Psoas muscle (tissue), 8 donors: ENCODE results near the gene NAXD. TPM values are rescaled to one million over a fixed set of nuclear protein-coding genes. Genes with fewer than 3 reads are reported as not detected.

ENCODE experiments used
- ATAC-seq, 4 donors: fragments of 200-7000 bp; cut with Tn5 transposase; one replicate each; pipeline ENCODE4 v1.9.1; 2020; ENCODE audit warnings: moderate library complexity in 3 of 4, mild to moderate bottlenecking in 2 of 4
- DNase-seq, 2 donors: peaks; one replicate each; pipeline ENCODE4 v3.0.0-alpha.2; 2020
- H3K27ac ChIP-seq: fragments of 200-600 bp; one replicate; pipeline ENCODE4 v1.8.0; 2022
- H3K27me3 ChIP-seq, 3 donors: fragments of 200-600 bp in 1 of 3; one replicate each; pipeline versions ENCODE4 v1.6.1 to v1.8.0; 2013 to 2022; ENCODE audit warnings: low read length in 2 of 3, mild to moderate bottlenecking in 2 of 3, moderate library complexity in 1 of 3; ENCODE audit not compliant: insufficient read depth in 3 of 3
- H3K36me3 ChIP-seq, 2 donors: fragments of 200-600 bp in 1 of 2; one replicate each; pipeline versions ENCODE4 v1.6.1 to v1.8.0; 2013 to 2022; ENCODE audit warnings: low read depth in 1 of 2, mild to moderate bottlenecking in 1 of 2, moderate library complexity in 1 of 2; ENCODE audit not compliant: insufficient read depth in 1 of 2
- H3K4me1 ChIP-seq: fragments of 200-600 bp; one replicate; pipeline ENCODE4 v1.8.0; 2022
- H3K4me3 ChIP-seq: fragments of 200-600 bp; one replicate; pipeline ENCODE4 v1.8.0; 2022; ENCODE audit warnings: mild to moderate bottlenecking
- H3K9me3 ChIP-seq: fragments of 200-600 bp; one replicate; pipeline ENCODE4 v1.8.0; 2022
- WGBS, 3 donors: extraction: QIAGEN DNeasy Blood & Tissue Kit; methylation state at CpG; one replicate each; pipeline versions ENCODE4 v1.1.6 to v1.1.7; 2013; 5-methylcytosine and 5-hydroxymethylcytosine counted together
- intact Hi-C, 2 donors: fragments of 100-400 bp; cut with DNase I; formaldehyde crosslinking; loops; one replicate each; pipeline versions ENCODE4 v1.11.0 to v1.14.2; 2022
- polyA plus RNA-seq, 3 donors: library from polyadenylated mRNA; stranded (reverse); fragments of 200-250 nt; gene quantifications; one replicate each; pipeline ENCODE4 v1.2.3, GENCODE V29; 2013
- total RNA-seq, 4 donors: library from RNA; stranded (reverse); fragmentation: NEBNext Ultra II Directional in 2 of 4; extraction: Animal tissue kit (Norgen Biotek cat#: 25700) in 2 of 4; gene quantifications; one replicate each; pipeline versions ENCODE4 v1.2.1 to v1.2.4, GENCODE V29; 2021 to 2023
- TF ChIP-seq, protein P1 (sequence below): fragments of 200-600 bp; IDR thresholded peaks from one replicate; pipeline ENCODE4 v1.8.0; 2022; ENCODE audit warnings: antibody characterized with exemption
- donor health status: healthy with polysubstance abuse.
- donor health status: DM: no; HTN: no; CAD: no; lungs with moderate emphysema.
- donor health status: Bipolar disorder and iron deficiency.
- donor health status: healthy.
- donor health status: DM: yes; HTN: yes; CAD: no.
- donor health status: DM: no; HTN: no; CAD: no.
- donor health status: DM: no; HTN: no; CAD: no.
- donor health status: DM: yes; HTN: yes; CAD: no.

Gene NAXD
- total and polyA plus RNA-seq, 7 donors, result 26.0 to 59.2 (median 29.6) TPM

DNA sequence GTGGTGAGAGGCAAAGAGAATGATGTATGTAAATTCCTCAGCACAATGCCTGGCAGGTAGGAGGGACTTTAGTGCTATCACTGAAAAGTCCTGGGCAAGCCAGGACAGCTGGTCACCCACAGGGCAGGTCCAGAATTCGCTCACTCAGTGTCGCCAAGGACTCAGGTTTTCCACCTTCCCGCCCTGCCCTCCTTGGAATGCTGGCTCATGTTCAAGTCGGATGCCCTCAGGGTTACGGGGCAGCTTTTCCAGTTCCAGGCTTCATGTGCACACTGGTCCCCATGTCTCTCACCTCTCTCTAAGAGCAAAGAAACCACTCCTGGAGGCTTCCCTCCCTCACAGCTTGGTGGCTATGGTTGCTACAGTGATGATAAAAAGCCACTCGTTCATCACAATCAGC is 24.8 kb upstream of the NAXD start:
- TF ChIP-seq, protein P1, sequence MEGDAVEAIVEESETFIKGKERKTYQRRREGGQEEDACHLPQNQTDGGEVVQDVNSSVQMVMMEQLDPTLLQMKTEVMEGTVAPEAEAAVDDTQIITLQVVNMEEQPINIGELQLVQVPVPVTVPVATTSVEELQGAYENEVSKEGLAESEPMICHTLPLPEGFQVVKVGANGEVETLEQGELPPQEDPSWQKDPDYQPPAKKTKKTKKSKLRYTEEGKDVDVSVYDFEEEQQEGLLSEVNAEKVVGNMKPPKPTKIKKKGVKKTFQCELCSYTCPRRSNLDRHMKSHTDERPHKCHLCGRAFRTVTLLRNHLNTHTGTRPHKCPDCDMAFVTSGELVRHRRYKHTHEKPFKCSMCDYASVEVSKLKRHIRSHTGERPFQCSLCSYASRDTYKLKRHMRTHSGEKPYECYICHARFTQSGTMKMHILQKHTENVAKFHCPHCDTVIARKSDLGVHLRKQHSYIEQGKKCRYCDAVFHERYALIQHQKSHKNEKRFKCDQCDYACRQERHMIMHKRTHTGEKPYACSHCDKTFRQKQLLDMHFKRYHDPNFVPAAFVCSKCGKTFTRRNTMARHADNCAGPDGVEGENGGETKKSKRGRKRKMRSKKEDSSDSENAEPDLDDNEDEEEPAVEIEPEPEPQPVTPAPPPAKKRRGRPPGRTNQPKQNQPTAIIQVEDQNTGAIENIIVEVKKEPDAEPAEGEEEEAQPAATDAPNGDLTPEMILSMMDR, result no peak
- Histone ChIP-seq H3K4me1 (peaks cover 4% of the 10 kb centered on the region), H3K36me3 (no peaks in the 10 kb centered on the region), H3K27me3 (no peaks in the 10 kb centered on the region), H3K27ac (no peak overlapping the region), H3K4me3 (no peak overlapping the region), H3K9me3 (no peaks in the 10 kb centered on the region)
- intact Hi-C loops, result loop anchor here (5.0 to 10.0 kb wide), 2 partner anchors 227 to 454 kb away; no protein-coding TSS in a partner anchor
- WGBS, 3 donors, result 65 to 85% (median 65%) methylated on average over 6 of the region's 6 CpGs
- ATAC-seq, result no peak
- no peak for DNase-seq

DNA sequence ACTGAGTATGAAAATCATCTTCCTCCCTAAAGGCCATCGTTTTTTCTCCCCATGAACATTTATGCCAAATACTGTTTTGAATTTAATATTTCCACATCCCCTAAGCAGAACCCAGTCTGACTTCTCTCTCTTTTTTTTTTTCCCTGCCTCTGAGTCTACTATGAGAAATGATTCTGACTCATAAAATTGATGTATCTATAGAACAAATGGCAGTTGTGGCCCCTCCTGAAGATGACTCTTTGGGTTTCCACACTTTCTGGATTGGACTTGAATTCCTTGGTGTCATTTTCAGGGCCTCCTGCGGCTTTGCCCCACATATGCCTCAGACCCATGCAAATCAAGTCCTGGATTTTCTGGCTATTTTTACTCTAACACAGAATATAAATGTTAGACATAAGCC is 22.7 kb upstream of the NAXD start:
- DNase-seq (no peak), ATAC-seq (no peak)
- Histone ChIP-seq H3K9me3 (no peaks in the 10 kb centered on the region), H3K36me3 (no peaks in the 10 kb centered on the region), H3K27me3 (no peaks in the 10 kb centered on the region), H3K27ac (no peak overlapping the region), H3K4me3 (no peak overlapping the region), H3K4me1 (peaks cover 4% of the 10 kb centered on the region)
- TF ChIP-seq, protein P1, result no peak
- WGBS, 3 donors, result 76 to 90% (median 82%) methylated on average over 2 of the region's 2 CpGs
- intact Hi-C loops, result loop anchor here (5.0 to 10.0 kb wide), 2 partner anchors 225 to 452 kb away; no protein-coding TSS in a partner anchor

DNA sequence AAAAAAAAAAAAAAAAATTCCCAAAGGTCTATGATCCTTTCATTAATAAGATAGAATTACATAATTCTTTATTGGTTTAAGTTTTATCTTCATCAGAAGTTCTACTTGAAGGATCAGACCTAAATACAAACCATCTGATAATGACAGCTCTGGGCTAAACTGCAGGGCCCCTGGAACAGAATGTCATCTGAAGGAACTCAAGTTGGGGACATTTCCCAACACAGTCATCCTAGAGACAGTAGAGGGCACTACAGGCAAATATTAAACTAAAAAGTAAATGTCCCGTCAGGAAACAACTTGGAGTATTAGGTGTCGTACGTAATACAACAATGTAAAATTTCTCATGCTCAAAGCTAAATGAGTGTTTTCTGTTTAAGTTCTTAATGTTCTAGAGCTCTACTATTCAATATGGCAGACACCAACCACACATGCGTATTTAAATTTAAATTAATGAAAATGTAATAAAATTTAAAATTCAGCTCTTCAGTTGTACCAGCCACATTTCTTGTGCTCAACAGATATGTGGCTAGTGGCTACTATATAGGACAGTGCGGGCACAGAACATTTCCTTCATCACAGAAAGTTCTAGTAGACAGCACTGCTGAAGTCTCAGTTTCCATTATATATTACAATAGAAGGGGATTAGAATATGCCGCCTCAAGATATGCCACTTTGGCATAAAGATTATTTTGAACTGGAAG is 21.8 kb upstream of the NAXD start:
- TF ChIP-seq, protein P1, result peak; percentile 62
- intact Hi-C loops, result loop anchor here (2.0 to 10.0 kb wide), 3 partner anchors 224 to 451 kb away; no protein-coding TSS in a partner anchor
- no peak for DNase-seq
- Histone ChIP-seq H3K9me3 (no peaks in the 10 kb centered on the region), H3K27me3 (no peaks in the 10 kb centered on the region), H3K4me3 (no peak overlapping the region), H3K36me3 (no peaks in the 10 kb centered on the region), H3K4me1 (peaks cover 4% of the 10 kb centered on the region), H3K27ac (no peak overlapping the region)
- peak; percentile 74 to 96 (median 91) for ATAC-seq
- 44 to 45% (median 44%) methylated on average over 6 of the region's 6 CpGs for WGBS, 3 donors

DNA sequence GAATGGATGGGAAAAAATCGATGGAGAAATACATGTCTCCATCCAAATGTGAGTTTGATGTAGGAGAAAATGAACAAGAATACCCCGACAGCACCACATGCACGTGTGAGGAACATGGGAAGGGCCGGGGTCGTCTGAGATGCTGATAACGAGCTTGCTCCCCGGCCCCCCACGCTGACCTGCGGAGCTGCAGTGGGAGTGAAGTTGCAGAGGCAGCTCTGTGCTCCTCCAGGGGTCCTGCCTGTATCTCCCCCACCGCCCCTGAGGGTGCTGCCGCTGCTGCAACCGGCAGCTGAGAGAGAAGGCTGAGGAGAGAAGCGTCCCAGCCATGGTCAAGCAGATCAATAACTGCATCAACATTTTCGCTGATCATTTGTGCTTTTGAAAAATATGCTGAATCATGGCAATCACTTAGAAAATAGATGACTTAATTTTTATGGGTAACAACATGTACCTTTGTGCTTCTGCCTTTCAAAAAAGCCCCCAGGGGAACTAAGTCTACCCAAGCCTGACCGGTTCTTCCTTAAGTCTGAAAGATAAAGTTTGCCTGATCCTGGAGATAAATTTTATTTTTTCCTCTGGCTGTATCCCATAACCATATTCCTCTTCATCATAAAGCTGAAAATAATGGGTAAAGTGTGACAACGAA is 18.2 kb upstream of the NAXD start:
- H3K4me1 ChIP-seq, result peaks cover 4% of the 10 kb centered on the region
- no peak overlapping the region for H3K4me3 ChIP-seq
- ATAC-seq (no peak), DNase-seq (no peak)
- no peak overlapping the region for H3K27ac ChIP-seq
- TF ChIP-seq, protein P1, result no peak
- H3K27me3 ChIP-seq, result no peaks in the 10 kb centered on the region
- no peaks in the 10 kb centered on the region for H3K9me3 ChIP-seq
- no peaks in the 10 kb centered on the region for H3K36me3 ChIP-seq
- WGBS, 3 donors, result 74 to 79% (median 76%) methylated on average over 16 of the region's 16 CpGs
- intact Hi-C loops, result loop anchor here in 1 of 2 donors (10.0 kb wide), 1 partner anchor 448 kb away; no protein-coding TSS in a partner anchor
